AG09309 (cell line): ENCODE measurements around the gene SULF2.
"Not testable (repeated sequence)": the region's sequence is repeated elsewhere in the genome, so short reads cannot be mapped to it uniquely, and the experiment has no call there.

Source experiments
- DNase-seq: peaks from one replicate; pipeline ENCODE4 v3.0.0-alpha.2; 2010; ENCODE audit warnings: low read depth
- H3K4me3 ChIP-seq: 2 replicates; pipeline ENCODE4 v1.5.1; 2011; ENCODE audit warnings: mild to moderate bottlenecking, low read depth, low read length, moderate library complexity; ENCODE audit not compliant: control insufficient read depth
- CTCF ChIP-seq: IDR thresholded peaks from 2 replicates; pipeline ENCODE4 v1.5.1; 2011; ENCODE audit warnings: mild to moderate bottlenecking, low read depth, low read length, inconsistent platforms; ENCODE audit not compliant: insufficient read depth, control insufficient read depth; ENCODE audit errors: missing control alignments

Gene SULF2

GRCh38 chr20:47814632-47815415, 29.5 kb upstream of the SULF2 start:
- DNase-seq, result no peak
- TF ChIP-seq CTCF, result no peak
- no peak overlapping the region for H3K4me3 ChIP-seq

GRCh38 chr20:47810721-47811347, 25.6 kb upstream of the SULF2 start:
- no peak for DNase-seq
- no peak for TF ChIP-seq CTCF
- H3K4me3 ChIP-seq, result no peak overlapping the region

- H3K4me3 ChIP-seq, result no peak overlapping the region
- DNase-seq, result no peak
- TF ChIP-seq CTCF, result no peak
Observed at GRCh38 chr20:47810116-47810677, 24.9 kb upstream of the SULF2 start.

GRCh38 chr20:47809161-47809960, 24.1 kb upstream of the SULF2 start:
- TF ChIP-seq CTCF, result no peak
- DNase-seq, result no peak
- no peak overlapping the region for H3K4me3 ChIP-seq

- no peak for DNase-seq
- TF ChIP-seq CTCF, result no peak
- H3K4me3 ChIP-seq, result no peak overlapping the region
Observed at GRCh38 chr20:47805951-47806350, 20.7 kb upstream of the SULF2 start.

GRCh38 chr20:47804972-47805371, 19.7 kb upstream of the SULF2 start:
- not testable (repeated sequence) for H3K4me3 ChIP-seq, DNase-seq

GRCh38 chr20:47804224-47804825, 19.0 kb upstream of the SULF2 start:
- DNase-seq, H3K4me3 ChIP-seq: not testable (repeated sequence)
